ENCODE data around the gene GLP2R. TPM values are rescaled to one million over a fixed set of nuclear protein-coding genes. Genes with fewer than 3 reads are reported as not detected.

GLP2R gene
- total RNA-seq, 2 experiments from 2014 or later: not detected

- POLR2A ChIA-PET: no interaction called here
- no peaks in the 10 kb centered on the region for H3K9me3 ChIP-seq (ENCODE audit: low read length)
- H3K36me3 ChIP-seq (ENCODE audit: insufficient read depth, low read length): no peaks in the 10 kb centered on the region
- no peaks in the 10 kb centered on the region for H3K9me2 ChIP-seq (ENCODE audit: insufficient read depth, low read length)
- CTCF ChIA-PET (ENCODE audit: unreplicated experiment): no interaction called here
- no TSS peak for BruUV-seq (replicated peaks)
- DNase-seq (ENCODE audit: low spot score): no peak
- H4K20me1 ChIP-seq (ENCODE audit: insufficient read depth, low read length): no peaks in the 10 kb centered on the region
- intact Hi-C loops (cut with micrococcal nuclease; ENCODE audit: unreplicated experiment): no loop called here
- TF ChIP-seq EZH2phosphoT487 (IDR thresholded peaks at IDR 0.05; ENCODE audit: borderline replicate concordance, low read depth, low read length) (no peak), CTCF (conservative IDR thresholded peaks at IDR 0.05; ENCODE audit: low read length) (no peak)
- H3K4me2 ChIP-seq (ENCODE audit: low read length): no peak overlapping the region
- no peaks in the 10 kb centered on the region for H3K79me2 ChIP-seq (ENCODE audit: insufficient read depth, low read depth, low read length)
- H2AFZ ChIP-seq (ENCODE audit: low read length): no peak overlapping the region
- no peak overlapping the region for H3K4me3 ChIP-seq (ENCODE audit: low read depth, low read length, poor library complexity, severe bottlenecking)
- H3K4me1 ChIP-seq (ENCODE audit: insufficient read depth, low read length, poor library complexity, severe bottlenecking): no peaks in the 10 kb centered on the region
- H3K27ac ChIP-seq (ENCODE audit: low read depth, low read length, poor library complexity, severe bottlenecking): no peak overlapping the region
Measured at GRCh38 chr17:9862949-9863348, 37.2 kb downstream of the GLP2R start.

GRCh38 chr17:9865586-9865985, 39.9 kb downstream of the GLP2R start:
- intact Hi-C loops (cut with micrococcal nuclease; ENCODE audit: unreplicated experiment): no loop called here
- no peak for DNase-seq (ENCODE audit: low spot score)
- Histone ChIP-seq H3K9me2 (ENCODE audit: insufficient read depth, low read length) (no peaks in the 10 kb centered on the region), H3K36me3 (ENCODE audit: insufficient read depth, low read length) (no peaks in the 10 kb centered on the region), H4K20me1 (ENCODE audit: insufficient read depth, low read length) (no peaks in the 10 kb centered on the region), H3K79me2 (ENCODE audit: insufficient read depth, low read depth, low read length) (no peaks in the 10 kb centered on the region), H3K27ac (ENCODE audit: low read depth, low read length, poor library complexity, severe bottlenecking) (no peak overlapping the region), H2AFZ (ENCODE audit: low read length) (no peak overlapping the region), H3K4me1 (ENCODE audit: insufficient read depth, low read length, poor library complexity, severe bottlenecking) (no peaks in the 10 kb centered on the region), H3K4me2 (ENCODE audit: low read length) (no peak overlapping the region), H3K4me3 (ENCODE audit: low read depth, low read length, poor library complexity, severe bottlenecking) (no peak overlapping the region), H3K9me3 (ENCODE audit: low read length) (no peaks in the 10 kb centered on the region)
- BruUV-seq (replicated peaks): no TSS peak
- POLR2A ChIA-PET: no interaction called here
- CTCF ChIA-PET (ENCODE audit: unreplicated experiment): no interaction called here
- TF ChIP-seq EZH2phosphoT487 (IDR thresholded peaks at IDR 0.05; ENCODE audit: borderline replicate concordance, low read depth, low read length): no peak
- no peak for TF ChIP-seq CTCF (conservative IDR thresholded peaks at IDR 0.05; ENCODE audit: low read length)

- intact Hi-C loops (cut with micrococcal nuclease; ENCODE audit: unreplicated experiment): no loop called here
- no peaks in the 10 kb centered on the region for H3K4me1 ChIP-seq (ENCODE audit: insufficient read depth, low read length, poor library complexity, severe bottlenecking)
- no peaks in the 10 kb centered on the region for H3K36me3 ChIP-seq (ENCODE audit: insufficient read depth, low read length)
- TF ChIP-seq CTCF (conservative IDR thresholded peaks at IDR 0.05; ENCODE audit: low read length) (no peak), EZH2phosphoT487 (IDR thresholded peaks at IDR 0.05; ENCODE audit: borderline replicate concordance, low read depth, low read length) (no peak)
- H3K4me3 ChIP-seq (ENCODE audit: low read depth, low read length, poor library complexity, severe bottlenecking): no peak overlapping the region
- H3K4me2 ChIP-seq (ENCODE audit: low read length): no peak overlapping the region
- CTCF ChIA-PET (ENCODE audit: unreplicated experiment): no interaction called here
- POLR2A ChIA-PET: no interaction called here
- no TSS peak for BruUV-seq (replicated peaks)
- H3K9me2 ChIP-seq (ENCODE audit: insufficient read depth, low read length): no peaks in the 10 kb centered on the region
- H2AFZ ChIP-seq (ENCODE audit: low read length): no peak overlapping the region
- no peaks in the 10 kb centered on the region for H4K20me1 ChIP-seq (ENCODE audit: insufficient read depth, low read length)
- no peaks in the 10 kb centered on the region for H3K9me3 ChIP-seq (ENCODE audit: low read length)
- no peak for DNase-seq (ENCODE audit: low spot score)
- H3K79me2 ChIP-seq (ENCODE audit: insufficient read depth, low read depth, low read length): no peaks in the 10 kb centered on the region
- no peak overlapping the region for H3K27ac ChIP-seq (ENCODE audit: low read depth, low read length, poor library complexity, severe bottlenecking)
Measured at GRCh38 chr17:9868552-9868951, 42.8 kb downstream of the GLP2R start.
